ENCODE data around the gene ALDH4A1. TPM values are rescaled to one million over a fixed set of nuclear protein-coding genes. Genes with fewer than 3 reads are reported as not detected.
A peak's percentile ranks its signal among the peaks of the same experiment; 100 is the strongest.

Gene ALDH4A1
- total RNA-seq, 1 experiment from 2014 or later, result 5.3 TPM

DNA sequence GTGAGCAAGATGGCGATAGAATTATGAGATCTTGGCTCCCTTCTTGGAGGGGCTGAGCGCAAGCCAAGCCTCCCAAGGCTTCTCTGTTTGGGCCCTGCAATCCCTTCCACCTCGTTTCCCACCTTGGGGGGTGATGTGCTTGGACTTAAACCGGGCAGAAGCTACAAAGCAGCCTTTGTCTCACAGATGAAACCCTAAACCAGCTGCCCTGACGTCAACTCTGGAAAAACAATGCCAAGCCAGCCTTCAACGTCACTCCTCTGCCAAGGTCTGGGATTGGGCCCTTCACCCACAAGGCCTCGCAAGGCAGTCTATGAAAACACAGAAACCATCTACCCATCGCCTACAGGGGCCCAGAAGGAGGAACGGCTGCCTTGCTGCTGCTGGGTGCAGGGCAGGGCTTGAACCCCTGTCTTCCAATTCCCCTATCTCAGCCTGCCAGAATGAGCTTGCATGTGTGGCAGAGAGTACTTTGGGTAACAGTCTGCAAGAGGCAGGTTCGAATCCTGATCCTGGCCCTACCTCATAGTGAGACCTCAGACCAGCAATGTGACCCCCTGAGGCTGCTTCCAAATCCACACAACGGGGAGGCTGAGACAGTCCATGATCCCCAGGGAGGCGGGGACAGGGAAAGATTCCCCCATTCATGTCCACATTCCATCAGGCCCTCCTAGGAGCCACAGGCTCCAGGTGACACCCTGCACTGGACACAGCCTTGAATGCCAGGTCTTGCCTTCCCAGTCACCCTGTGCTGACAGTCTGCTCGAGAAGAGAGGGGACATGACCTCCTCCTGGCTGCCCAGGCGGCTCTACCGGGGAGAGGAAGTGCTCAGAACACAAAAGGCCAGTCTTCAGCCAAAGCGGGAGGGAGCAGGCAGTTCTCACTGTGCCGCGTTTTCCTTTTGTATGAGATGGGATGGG, 39.1 kb upstream of the ALDH4A1 start:
- Histone ChIP-seq H3K9me3 (no peaks in the 10 kb centered on the region), H3K4me3 (no peak overlapping the region), H3K27me3 (no peaks in the 10 kb centered on the region), H3K36me3 (no peaks in the 10 kb centered on the region)
- DNase-seq, result no peak

DNA sequence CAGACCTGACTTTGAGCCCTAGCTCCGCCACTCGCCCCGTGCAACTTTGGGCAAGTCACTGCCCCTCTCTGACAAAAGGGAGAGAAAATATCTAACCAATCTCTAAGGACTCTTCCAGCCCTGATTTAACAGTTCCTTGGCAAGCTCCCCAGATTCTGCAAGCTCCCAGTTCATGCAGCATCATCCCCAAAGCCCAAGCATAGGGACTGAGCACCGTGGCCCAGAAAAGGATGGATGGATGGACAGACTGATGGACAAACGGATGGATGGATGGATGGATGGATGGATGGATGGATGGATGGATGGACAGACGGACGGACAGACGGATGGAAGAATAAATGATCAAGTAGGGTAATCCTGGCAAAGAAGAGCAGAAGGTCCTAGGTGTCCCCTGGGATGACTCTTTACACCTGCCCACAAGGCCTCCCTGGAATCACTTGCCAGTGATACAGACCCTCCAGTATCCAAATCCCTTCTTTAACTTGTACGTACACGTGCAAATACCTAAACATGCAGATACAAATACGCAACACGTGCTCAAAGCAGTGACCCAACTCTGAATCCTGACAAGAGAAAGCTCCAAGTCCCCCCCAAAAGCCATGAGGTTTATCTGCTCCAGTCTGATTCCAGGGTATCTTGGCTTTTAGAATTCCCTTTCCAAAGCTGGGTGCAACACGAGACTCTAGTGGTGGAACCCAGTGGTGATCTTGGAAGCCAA, 38.1 kb upstream of the ALDH4A1 start:
- H3K4me3 ChIP-seq, result no peak overlapping the region
- no peaks in the 10 kb centered on the region for H3K9me3 ChIP-seq
- no peaks in the 10 kb centered on the region for H3K27me3 ChIP-seq
- no peak for DNase-seq
- H3K36me3 ChIP-seq, result no peaks in the 10 kb centered on the region

DNA sequence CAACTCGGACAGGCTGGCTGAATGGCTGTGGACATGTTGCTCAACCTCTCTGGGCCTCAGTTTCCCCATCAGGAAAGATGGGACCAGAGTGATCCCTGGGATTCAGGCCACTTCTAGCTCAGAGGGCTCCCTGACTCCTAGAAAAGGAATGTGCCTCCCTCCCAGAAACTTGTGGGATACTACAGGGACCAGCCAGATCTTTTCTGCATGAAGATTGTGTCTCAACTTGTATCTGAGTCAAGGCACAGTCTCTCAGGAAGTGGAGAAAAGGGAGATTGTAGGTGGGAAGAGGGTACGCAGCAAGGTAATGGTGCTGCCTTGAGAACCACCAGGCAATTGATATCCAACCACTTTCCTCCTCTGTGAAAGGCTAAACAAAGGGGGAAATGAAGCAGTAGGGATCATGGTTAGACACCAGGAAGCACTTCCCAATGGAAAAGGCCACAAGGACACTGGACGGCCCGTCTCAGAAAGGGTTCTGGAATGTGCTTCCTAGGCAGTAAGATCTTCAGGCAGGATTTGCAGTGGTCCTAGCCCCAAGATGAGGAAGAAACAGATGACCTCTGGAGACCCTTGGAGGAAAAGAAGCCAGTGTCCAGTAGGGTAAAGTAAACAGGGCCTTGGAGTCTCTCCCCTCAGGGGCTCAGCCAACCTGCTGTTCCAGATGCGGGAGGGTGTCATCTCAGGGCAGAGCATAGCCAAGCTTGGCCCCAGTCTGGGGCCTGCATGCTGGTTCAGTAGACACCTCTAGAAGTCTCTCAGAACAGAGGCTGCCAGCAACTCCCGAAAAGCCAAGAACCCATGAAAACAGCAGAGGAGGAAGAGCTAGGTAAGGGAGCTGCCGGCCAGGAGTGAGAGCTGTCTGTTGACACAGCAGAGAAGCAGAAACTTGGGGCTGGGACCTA, 37.3 kb upstream of the ALDH4A1 start:
- Histone ChIP-seq H3K9me3 (no peaks in the 10 kb centered on the region), H3K36me3 (no peaks in the 10 kb centered on the region)
- no peak for DNase-seq

DNA sequence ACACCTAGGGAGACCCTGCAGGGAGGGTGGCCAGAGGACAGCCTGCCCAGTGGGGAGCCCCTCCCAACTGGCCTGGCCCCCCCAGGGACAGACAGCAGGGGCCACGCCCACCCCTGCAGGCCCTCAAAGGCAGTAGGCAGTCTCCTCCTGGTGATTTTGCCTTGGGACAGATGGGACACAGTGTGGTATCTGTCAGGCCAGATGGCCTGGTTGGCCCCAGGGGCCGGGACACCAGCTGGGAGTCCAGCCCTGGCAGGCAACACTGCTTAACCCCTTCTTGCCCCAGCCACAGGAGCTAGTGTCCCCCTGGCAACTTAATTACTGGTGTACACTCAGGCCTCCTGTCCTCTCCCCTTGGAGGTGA, 36.3 kb upstream of the ALDH4A1 start:
- H3K4me3 ChIP-seq, result no peak overlapping the region
- no peaks in the 10 kb centered on the region for H3K9me3 ChIP-seq
- no peak for DNase-seq
- no peaks in the 10 kb centered on the region for H3K36me3 ChIP-seq
- no peaks in the 10 kb centered on the region for H3K27me3 ChIP-seq

More for the DNA sequence above, 37.3 kb upstream of the ALDH4A1 start:
- no peaks in the 10 kb centered on the region for H3K27me3 ChIP-seq
- H3K4me3 ChIP-seq, result no peak overlapping the region

DNA sequence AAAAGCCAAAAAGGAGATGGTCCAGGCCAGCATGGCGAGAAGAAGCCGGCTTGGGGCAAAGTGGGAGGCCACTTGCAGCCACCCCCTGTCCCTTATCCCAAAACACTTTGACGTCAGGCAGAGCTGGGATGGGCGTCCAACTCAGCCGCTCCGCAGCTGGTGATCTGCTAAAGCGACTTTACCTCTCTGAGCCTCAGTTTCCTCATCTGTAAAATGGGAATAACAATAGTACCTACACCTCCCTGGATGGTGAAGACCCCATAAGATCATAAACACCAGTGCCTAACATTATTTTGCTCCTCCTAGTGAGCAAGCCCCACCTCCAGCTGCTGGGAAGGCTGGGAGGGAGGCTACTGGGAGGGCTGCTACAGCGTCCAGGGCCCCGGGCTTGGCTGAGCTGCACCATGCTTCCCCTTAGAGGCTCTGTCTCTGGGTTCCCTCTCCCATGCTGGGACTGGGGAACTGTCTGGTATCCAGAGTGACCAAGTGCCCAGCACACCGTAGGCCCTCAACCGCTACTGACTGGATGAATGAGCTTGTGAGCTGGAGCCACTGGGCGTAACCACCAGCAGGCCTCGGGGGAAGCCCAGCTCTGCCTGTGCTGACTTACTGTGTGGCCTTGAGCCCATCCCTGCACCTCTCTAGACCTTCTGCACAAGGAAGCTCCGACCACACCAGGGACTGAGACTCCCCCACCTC, 35.8 kb upstream of the ALDH4A1 start:
- Histone ChIP-seq H3K27me3 (no peaks in the 10 kb centered on the region), H3K4me3 (no peak overlapping the region), H3K36me3 (no peaks in the 10 kb centered on the region), H3K9me3 (no peaks in the 10 kb centered on the region)
- DNase-seq, result no peak

DNA sequence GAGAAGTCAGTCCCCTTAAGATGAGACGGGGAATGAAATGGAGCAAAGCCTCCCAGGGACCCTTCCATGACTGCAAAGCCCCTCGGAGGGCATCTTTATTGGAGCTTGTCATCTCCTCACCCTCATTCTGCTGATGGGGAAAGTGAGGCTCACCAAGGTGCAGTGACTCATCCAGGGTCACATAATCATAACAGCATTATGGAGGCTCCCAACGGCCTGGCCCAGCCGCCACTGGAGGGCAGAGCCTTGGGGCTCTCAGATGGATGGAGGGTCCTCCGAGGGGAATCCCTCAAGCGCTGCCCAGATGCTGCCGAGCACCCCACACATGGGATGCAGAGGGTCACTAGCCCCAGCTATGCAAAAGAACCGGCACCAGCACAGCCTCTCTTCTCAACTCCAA, 35.2 kb upstream of the ALDH4A1 start:
- no peak overlapping the region for H3K4me3 ChIP-seq
- H3K9me3 ChIP-seq, result no peaks in the 10 kb centered on the region
- DNase-seq, result no peak
- H3K36me3 ChIP-seq, result no peaks in the 10 kb centered on the region
- H3K27me3 ChIP-seq, result no peaks in the 10 kb centered on the region

DNA sequence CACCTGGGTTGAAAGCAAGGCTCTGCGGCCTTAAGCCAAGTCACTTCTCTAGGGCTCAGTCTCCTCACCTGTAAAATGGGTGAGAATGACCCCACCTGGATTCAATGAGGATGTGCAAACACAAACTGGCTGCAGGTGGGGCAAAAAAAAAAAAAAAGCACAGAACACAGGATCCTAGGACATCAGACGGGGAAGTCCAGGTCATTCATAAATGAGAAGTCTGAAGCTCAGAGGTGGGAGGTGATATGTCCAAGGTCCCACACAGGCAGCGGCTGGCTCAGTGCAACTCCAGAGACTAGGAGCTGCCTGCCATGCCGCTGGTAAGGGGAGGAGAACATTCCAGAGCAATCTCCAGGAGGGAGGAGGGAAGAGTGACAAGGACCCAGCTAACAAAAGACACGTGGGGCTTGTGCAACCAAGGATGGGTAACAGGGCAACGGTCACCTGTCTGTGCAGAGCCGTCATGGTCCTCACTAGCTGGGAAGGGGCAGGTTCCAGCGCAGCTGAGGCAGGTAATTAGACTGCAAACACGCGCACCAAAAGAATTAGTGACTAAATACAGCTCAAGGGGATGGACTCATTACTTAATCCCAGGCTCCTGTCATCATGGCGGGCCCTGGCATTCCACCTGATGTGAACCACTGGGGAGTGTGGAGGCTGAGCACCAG, 34.6 kb upstream of the ALDH4A1 start:
- Histone ChIP-seq H3K36me3 (no peaks in the 10 kb centered on the region), H3K9me3 (no peaks in the 10 kb centered on the region), H3K27me3 (no peaks in the 10 kb centered on the region), H3K4me3 (no peak overlapping the region)
- no peak for DNase-seq

DNA sequence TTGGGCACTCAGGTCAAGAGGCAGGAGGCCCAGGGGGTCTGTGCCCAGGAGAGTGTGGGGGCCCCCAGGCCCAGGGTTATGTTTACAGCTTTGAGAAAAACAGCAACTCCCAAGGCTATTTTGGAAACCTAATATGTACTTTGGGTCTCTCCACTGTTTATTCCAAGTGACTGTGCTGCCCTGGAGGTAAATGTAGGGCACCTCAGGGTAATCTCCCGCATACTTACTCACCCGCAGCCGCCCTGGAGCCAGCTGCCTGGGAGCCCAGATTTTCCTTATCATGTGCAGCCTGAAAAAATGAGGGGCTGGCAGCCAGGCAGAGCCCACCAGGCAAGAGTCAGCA, 34.1 kb upstream of the ALDH4A1 start:
- no peaks in the 10 kb centered on the region for H3K36me3 ChIP-seq
- no peaks in the 10 kb centered on the region for H3K27me3 ChIP-seq
- no peaks in the 10 kb centered on the region for H3K9me3 ChIP-seq
- DNase-seq, result no peak
- no peak overlapping the region for H3K4me3 ChIP-seq

DNA sequence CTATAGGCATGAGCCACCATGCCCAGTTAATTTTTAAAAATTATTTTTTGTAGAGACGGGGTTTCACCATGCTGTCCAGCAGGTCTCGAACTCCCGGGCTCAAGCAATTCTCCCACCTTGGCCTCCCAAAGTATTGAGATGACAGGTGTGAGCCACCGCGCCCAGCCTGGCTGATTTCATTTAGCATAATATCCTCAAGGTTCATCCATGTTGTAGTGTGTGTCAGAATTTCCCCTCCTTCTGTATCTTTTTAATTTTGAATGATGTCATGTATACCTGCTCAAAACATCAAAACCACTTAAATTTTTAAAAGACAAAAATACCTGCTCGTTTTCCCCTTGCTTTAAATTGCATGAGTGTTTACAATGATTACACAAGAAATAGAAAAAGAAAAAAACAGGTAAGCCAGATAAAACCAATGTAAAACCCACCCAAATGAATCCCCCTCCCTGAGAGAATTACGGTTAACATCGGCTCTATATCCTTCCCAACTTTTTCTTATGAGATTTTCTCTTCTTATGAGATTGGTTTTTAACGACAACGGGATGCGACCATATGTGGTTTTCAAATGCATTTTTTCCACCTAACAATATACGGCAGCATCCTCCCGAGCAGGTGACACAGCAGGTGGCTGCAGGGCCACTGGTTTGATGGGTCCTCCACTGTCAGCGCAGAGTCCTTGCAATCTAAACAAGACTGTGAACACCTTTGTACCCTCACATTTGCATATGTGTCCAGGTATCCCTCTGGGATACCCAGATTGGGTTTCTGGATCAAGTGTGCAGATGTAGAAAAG, 32.0 kb upstream of the ALDH4A1 start:
- Histone ChIP-seq H3K9me3 (no peaks in the 10 kb centered on the region), H3K4me3 (no peak overlapping the region), H3K36me3 (no peaks in the 10 kb centered on the region), H3K27me3 (no peaks in the 10 kb centered on the region)
- no peak for DNase-seq

DNA sequence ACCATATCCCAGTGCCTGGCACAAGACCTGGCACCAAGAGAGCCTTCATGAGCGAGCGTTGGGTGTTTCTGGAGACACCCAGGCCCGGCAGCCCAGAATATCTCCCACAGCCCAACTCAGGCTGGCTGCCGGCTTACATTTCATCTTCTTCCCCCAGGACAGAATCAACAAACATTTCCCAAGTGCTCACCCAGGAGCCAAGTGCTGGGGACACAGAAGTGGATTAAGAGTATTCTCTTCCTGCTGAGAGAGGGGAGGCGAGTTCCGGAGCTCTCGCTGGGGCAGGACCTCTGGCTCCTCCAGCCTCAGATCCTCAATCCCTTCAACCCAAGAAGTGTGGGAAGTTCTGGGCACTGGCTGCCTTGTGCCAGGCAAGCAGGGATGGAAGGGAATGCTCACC, 30.5 kb upstream of the ALDH4A1 start:
- H3K36me3 ChIP-seq, result no peaks in the 10 kb centered on the region
- no peak for DNase-seq
- H3K27me3 ChIP-seq, result no peaks in the 10 kb centered on the region
- H3K9me3 ChIP-seq, result no peaks in the 10 kb centered on the region
- H3K4me3 ChIP-seq, result no peak overlapping the region

DNA sequence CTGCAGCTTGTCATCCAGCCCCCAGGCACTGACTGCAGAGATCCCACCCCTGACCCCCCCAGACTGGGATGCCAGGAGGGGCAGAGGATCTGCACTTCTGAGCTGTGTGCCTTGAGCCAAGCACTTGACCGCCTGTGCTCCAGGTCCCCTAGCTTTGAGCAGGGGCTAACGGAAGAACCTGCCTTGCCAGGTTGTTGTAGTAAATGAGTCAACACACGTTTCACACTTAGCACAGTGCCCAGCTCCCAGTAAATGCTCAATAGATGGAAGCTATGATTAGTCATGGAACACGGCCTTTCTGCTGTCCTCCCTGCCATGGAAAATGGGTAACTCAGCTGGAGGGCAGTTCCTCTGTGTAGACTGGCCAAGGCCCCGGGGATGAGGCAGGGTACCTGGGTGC, 30.0 kb upstream of the ALDH4A1 start:
- Histone ChIP-seq H3K27me3 (no peaks in the 10 kb centered on the region), H3K4me3 (no peak overlapping the region), H3K36me3 (no peaks in the 10 kb centered on the region), H3K9me3 (no peaks in the 10 kb centered on the region)
- peak; percentile 31 for DNase-seq

DNA sequence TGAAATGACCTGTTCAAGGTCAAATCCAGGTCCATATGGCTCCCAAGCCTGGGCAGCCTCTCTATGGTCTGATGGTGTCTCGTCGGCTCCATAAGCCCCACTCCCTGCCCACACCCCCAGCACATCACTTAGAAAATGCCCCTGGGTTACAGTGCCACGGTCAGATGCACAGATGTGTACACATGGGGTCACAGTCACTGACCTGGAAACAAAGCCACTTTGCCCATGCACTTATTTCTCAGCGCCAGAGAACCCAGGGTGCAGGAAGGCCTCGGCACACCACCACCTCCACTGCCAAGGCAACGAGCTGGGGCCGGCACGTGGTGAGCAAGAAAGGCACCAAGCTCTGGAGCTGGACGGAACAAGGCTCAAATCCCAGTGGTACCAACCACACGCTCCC, 29.4 kb upstream of the ALDH4A1 start:
- no peaks in the 10 kb centered on the region for H3K36me3 ChIP-seq
- H3K9me3 ChIP-seq, result no peaks in the 10 kb centered on the region
- H3K27me3 ChIP-seq, result no peaks in the 10 kb centered on the region
- no peak overlapping the region for H3K4me3 ChIP-seq
- no peak for DNase-seq

DNA sequence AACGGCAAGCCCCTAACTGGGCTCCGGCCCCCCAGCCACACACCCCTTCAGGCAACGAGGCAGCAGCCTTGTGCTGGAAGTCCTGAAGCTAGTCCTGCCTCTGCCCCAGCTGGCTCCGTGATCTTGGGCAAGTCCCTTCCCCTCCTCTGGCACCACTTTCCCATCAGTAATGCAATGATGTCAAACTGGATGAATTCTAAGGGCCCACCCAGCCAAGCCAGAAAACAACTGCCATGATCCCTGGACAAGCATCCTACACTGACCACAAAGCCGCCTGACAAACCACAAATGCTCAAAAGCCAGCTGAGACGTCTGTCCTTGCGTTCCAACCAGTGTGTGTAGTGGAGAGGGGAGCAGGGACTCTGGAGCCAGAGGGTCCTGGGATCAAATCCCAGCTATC, 27.3 kb upstream of the ALDH4A1 start:
- no peaks in the 10 kb centered on the region for H3K36me3 ChIP-seq
- no peaks in the 10 kb centered on the region for H3K9me3 ChIP-seq
- H3K4me3 ChIP-seq, result no peak overlapping the region
- H3K27me3 ChIP-seq, result no peaks in the 10 kb centered on the region
- DNase-seq, result peak; percentile 46

DNA sequence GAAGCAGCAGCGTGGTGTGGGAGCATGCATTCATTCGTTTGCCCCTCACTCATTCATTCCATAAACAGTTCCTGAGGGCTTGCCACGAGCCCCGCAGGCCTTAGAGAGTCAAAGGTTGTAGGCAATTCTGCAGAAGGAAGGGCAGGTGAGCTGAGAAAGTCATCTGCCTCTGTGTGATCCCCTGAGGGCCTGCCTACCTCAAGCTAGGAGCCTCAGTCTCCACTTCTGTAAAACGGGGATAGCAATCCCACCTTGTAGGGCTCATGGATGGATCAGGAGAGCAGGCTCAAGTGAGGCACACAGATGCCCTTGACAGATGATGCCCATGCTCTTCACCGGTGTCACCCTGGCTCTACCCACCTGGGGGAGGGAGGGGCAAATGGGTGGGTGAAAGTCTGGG, 26.6 kb upstream of the ALDH4A1 start:
- Histone ChIP-seq H3K36me3 (no peaks in the 10 kb centered on the region), H3K9me3 (no peaks in the 10 kb centered on the region), H3K4me3 (no peak overlapping the region), H3K27me3 (no peaks in the 10 kb centered on the region)
- no peak for DNase-seq

DNA sequence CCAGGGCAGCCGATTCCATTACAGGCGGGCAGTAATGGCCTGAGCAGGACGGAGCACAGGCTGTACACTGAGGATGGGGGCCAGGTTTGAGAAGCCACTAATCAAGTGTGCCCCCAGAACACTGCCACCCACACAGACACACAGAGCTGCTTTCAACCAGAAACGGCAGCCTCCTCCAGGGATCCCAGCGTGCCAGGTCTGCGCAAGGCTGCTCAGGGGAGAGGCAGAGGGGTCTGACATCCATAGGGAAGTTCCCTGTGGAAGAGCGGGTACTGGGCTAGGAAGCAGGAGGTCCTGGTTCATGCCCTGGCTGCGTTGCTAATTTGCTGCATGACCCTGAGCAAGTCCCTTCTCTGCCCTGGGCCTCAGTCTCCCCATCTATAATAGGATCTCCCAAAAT, 26.1 kb upstream of the ALDH4A1 start:
- H3K36me3 ChIP-seq, result no peaks in the 10 kb centered on the region
- H3K27me3 ChIP-seq, result no peaks in the 10 kb centered on the region
- H3K4me3 ChIP-seq, result no peak overlapping the region
- no peaks in the 10 kb centered on the region for H3K9me3 ChIP-seq
- DNase-seq, result no peak

Measured in MG63 (cell line).